ENCODE measurements around the gene ACADL.

The ACADL gene

GRCh38 chr2:210230518-210230917, 5.3 kb upstream of the ACADL start:
- DNase-seq (ENCODE audit: extremely low read depth, low read depth), result no peak
- TF ChIP-seq CTCF (IDR thresholded peaks at IDR 0.05; ENCODE audit: low read depth, low read length, missing control alignments), result no peak
- no peak overlapping the region for H3K4me3 ChIP-seq (replicated peaks; ENCODE audit: low read depth, low read length)

DNA sequence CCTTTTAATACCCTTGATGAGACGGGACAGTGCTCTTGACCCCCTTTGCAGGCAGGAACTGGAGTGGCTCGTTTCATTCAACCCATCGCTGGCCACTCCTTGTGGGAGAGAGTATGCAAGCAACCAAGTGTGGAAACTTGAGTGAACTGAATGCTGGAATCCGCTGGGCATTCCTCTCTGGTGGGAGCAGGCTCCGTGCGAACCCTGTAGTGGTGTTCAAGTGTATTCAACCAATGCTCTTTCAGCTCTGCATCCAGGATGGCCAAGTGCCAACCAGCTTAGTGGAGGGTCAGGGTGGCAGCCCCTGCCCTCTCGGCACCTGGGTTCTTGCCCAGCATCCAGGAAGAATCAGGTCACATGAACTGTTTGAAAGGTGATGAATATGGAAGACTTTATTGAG, 3.3 kb upstream of the ACADL start:
- no peak overlapping the region for H3K4me3 ChIP-seq (replicated peaks; ENCODE audit: low read depth, low read length)
- no peak for DNase-seq (ENCODE audit: extremely low read depth, low read depth)
- no peak for TF ChIP-seq CTCF (IDR thresholded peaks at IDR 0.05; ENCODE audit: low read depth, low read length, missing control alignments)

DNA sequence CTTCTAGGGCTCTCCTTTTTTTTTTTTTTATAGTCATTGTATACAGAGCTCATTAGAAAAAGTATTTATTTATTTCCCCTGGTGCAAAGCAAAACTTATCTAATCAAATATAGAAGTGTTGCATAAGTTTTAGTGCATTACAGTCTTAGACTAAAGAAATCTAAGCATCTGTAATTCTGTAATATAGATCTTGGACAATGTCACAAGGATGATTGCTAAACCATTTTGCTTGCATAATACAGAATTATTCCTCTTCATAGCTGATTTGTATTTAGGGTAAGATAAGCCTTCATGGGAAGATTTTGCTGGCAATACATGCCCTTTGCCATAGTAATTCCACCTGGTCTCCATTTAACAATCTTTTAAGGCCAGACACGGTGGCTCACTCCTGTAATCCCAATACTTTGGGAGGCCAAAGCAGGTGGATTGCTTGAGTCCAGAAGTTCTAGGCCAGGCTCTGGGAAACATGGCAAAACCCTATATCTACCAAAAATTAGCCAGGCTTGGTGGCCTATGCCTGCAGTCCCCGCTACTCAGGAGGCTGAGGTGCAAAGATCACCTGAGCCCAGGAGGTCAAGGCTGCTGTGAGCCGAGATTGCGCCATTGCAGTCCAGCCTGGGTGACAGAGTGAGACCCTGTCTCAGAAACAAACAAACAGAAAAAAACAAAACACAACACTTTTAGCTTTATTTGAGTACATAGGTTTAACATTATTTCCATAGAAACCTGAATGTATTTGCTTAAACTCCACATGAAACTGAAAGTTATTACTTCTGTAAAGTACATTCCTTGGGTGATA, 2.2 kb upstream of the ACADL start:
- H3K4me3 ChIP-seq (replicated peaks; ENCODE audit: low read depth, low read length), result no peak overlapping the region
- no peak for TF ChIP-seq CTCF (IDR thresholded peaks at IDR 0.05; ENCODE audit: low read depth, low read length, missing control alignments)
- DNase-seq (ENCODE audit: extremely low read depth, low read depth), result no peak

GRCh38 chr2:210226223-210226622, 976 bp upstream of the ACADL start:
- no peak for DNase-seq (ENCODE audit: extremely low read depth, low read depth)

GRCh38 chr2:210224591-210224940, 681 bp downstream of the ACADL start:
- no peak for DNase-seq (ENCODE audit: extremely low read depth, low read depth)
- TF ChIP-seq CTCF (IDR thresholded peaks at IDR 0.05; ENCODE audit: low read depth, low read length, missing control alignments), result no peak
- H3K4me3 ChIP-seq (replicated peaks; ENCODE audit: low read depth, low read length), result peak overlapping the region; percentile 24

More at GRCh38 chr2:210226223-210226622, 976 bp upstream of the ACADL start:
- TF ChIP-seq CTCF (IDR thresholded peaks at IDR 0.05; ENCODE audit: low read depth, low read length, missing control alignments), result no peak
- H3K4me3 ChIP-seq (replicated peaks; ENCODE audit: low read depth, low read length), result no peak overlapping the region

DNA sequence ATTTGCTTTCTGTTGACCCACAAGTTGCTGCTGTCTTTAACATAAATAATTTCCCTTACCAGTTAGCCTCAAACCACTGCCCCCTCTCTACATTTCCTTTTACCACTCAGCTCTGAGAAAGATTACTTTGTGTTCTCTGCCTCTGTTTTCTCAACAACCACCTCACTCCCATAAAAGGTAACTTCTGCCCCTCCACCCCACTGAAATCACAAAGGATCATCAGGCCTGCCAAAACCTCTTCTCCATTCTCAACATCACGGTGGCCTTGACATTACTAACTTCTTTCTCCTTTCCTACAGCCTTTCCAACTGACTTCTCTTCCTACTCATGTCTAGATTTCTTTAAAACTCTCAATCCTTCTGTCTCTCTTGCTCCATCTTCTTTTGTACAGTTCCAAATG, 10.1 kb downstream of the ACADL start:
- no peak overlapping the region for H3K4me3 ChIP-seq (replicated peaks; ENCODE audit: low read depth, low read length)
- DNase-seq (ENCODE audit: extremely low read depth, low read depth), result no peak
- no peak for TF ChIP-seq CTCF (IDR thresholded peaks at IDR 0.05; ENCODE audit: low read depth, low read length, missing control alignments)

GRCh38 chr2:210210185-210210584, 15.1 kb downstream of the ACADL start:
- TF ChIP-seq CTCF (IDR thresholded peaks at IDR 0.05; ENCODE audit: low read depth, low read length, missing control alignments), result no peak
- no peak overlapping the region for H3K4me3 ChIP-seq (replicated peaks; ENCODE audit: low read depth, low read length)
- no peak for DNase-seq (ENCODE audit: extremely low read depth, low read depth)
